Effector memory CD4-positive, alpha-beta T cell (primary cell): ENCODE measurements around the gene PIK3CB.
"Not testable (repeated sequence)": the region's sequence is repeated elsewhere in the genome, so short reads cannot be mapped to it uniquely, and the experiment has no call there.

Experiments
- DNase-seq, 3 donors: peaks; one replicate each; pipeline ENCODE4 v3.0.0-alpha.2; 2020
- H3K27ac ChIP-seq: 2 replicates; pipeline ENCODE4 v1.7.0; 2013; ENCODE audit warnings: mild to moderate bottlenecking, low read length, moderate library complexity; ENCODE audit not compliant: insufficient read depth, poor library complexity, severe bottlenecking
- H3K27me3 ChIP-seq: replicated peaks from 2 replicates; pipeline ENCODE4 v1.7.0; 2013; ENCODE audit warnings: mild to moderate bottlenecking, low read length; ENCODE audit not compliant: insufficient read depth, control insufficient read depth, poor library complexity, severe bottlenecking
- H3K36me3 ChIP-seq: 2 replicates; pipeline ENCODE4 v1.7.0; 2013; ENCODE audit warnings: mild to moderate bottlenecking, low read length, moderate library complexity; ENCODE audit not compliant: control insufficient read depth, insufficient read depth
- H3K4me1 ChIP-seq: 2 replicates; pipeline ENCODE4 v1.7.0; 2013; ENCODE audit warnings: low read length, mild to moderate bottlenecking; ENCODE audit not compliant: control insufficient read depth, insufficient read depth, poor library complexity, severe bottlenecking
- H3K4me3 ChIP-seq: 2 replicates; pipeline ENCODE4 v1.7.0; 2013; ENCODE audit warnings: low read length, low read depth, mild to moderate bottlenecking; ENCODE audit not compliant: insufficient read depth, poor library complexity, severe bottlenecking
- H3K9me3 ChIP-seq: 2 replicates; pipeline ENCODE4 v1.7.0; 2013; ENCODE audit warnings: mild to moderate bottlenecking, low read length, moderate library complexity; ENCODE audit not compliant: control insufficient read depth

PIK3CB gene

GRCh38 chr3:138688871-138689299, 145.8 kb downstream of the PIK3CB start:
- H3K4me3 ChIP-seq, result no peak overlapping the region
- DNase-seq, result no peak
- no peak overlapping the region for H3K27ac ChIP-seq
- H3K9me3 ChIP-seq, result no peaks in the 10 kb centered on the region
- H3K4me1 ChIP-seq, result no peaks in the 10 kb centered on the region
- no peaks in the 10 kb centered on the region for H3K27me3 ChIP-seq
- H3K36me3 ChIP-seq, result peaks cover 4% of the 10 kb centered on the region

GRCh38 chr3:138687236-138687635, 147.5 kb downstream of the PIK3CB start:
- no peak overlapping the region for H3K27ac ChIP-seq

GRCh38 chr3:138686771-138687221, 147.9 kb downstream of the PIK3CB start:
- peaks cover 12% of the 10 kb centered on the region for H3K36me3 ChIP-seq
- no peaks in the 10 kb centered on the region for H3K4me1 ChIP-seq
- H3K4me3 ChIP-seq, result no peak overlapping the region
- H3K9me3 ChIP-seq, result no peaks in the 10 kb centered on the region
- no peak for DNase-seq
- no peaks in the 10 kb centered on the region for H3K27me3 ChIP-seq
- H3K27ac ChIP-seq, result no peak overlapping the region

More at GRCh38 chr3:138687236-138687635, 147.5 kb downstream of the PIK3CB start:
- Histone ChIP-seq H3K4me1 (no peaks in the 10 kb centered on the region), H3K27me3 (no peaks in the 10 kb centered on the region), H3K9me3 (no peaks in the 10 kb centered on the region), H3K36me3 (peaks cover 8% of the 10 kb centered on the region), H3K4me3 (no peak overlapping the region)
- no peak for DNase-seq

GRCh38 chr3:138684396-138684795, 150.3 kb downstream of the PIK3CB start:
- H3K27me3 ChIP-seq, result no peaks in the 10 kb centered on the region
- H3K4me3 ChIP-seq, result no peak overlapping the region
- no peaks in the 10 kb centered on the region for H3K4me1 ChIP-seq
- DNase-seq, result no peak
- peaks cover 18% of the 10 kb centered on the region for H3K36me3 ChIP-seq
- H3K9me3 ChIP-seq, result no peaks in the 10 kb centered on the region
- no peak overlapping the region for H3K27ac ChIP-seq

GRCh38 chr3:138682648-138683047, 152.1 kb downstream of the PIK3CB start:
- Histone ChIP-seq H3K27me3 (no peaks in the 10 kb centered on the region), H3K4me3 (no peak overlapping the region), H3K4me1 (no peaks in the 10 kb centered on the region), H3K36me3 (peaks cover 18% of the 10 kb centered on the region), H3K9me3 (no peaks in the 10 kb centered on the region), H3K27ac (no peak overlapping the region)
- no peak for DNase-seq

- Histone ChIP-seq H3K9me3 (no peaks in the 10 kb centered on the region), H3K27ac (no peak overlapping the region), H3K36me3 (peaks cover 24% of the 10 kb centered on the region), H3K27me3 (no peaks in the 10 kb centered on the region), H3K4me3 (no peak overlapping the region), H3K4me1 (no peaks in the 10 kb centered on the region)
- DNase-seq, result no peak
These were observed 153.1 kb downstream of the PIK3CB start for GRCh38 chr3:138681463-138682220.

- not testable (repeated sequence) for H3K9me3 ChIP-seq, H3K4me1 ChIP-seq, DNase-seq, H3K27me3 ChIP-seq, H3K4me3 ChIP-seq, H3K27ac ChIP-seq
- peaks cover 31% of the 10 kb centered on the region for H3K36me3 ChIP-seq
These were observed 153.8 kb downstream of the PIK3CB start for GRCh38 chr3:138680974-138681373.

GRCh38 chr3:138678874-138679392, 155.8 kb downstream of the PIK3CB start:
- no peaks in the 10 kb centered on the region for H3K27me3 ChIP-seq
- H3K27ac ChIP-seq, result no peak overlapping the region
- no peaks in the 10 kb centered on the region for H3K9me3 ChIP-seq
- H3K4me1 ChIP-seq, result no peaks in the 10 kb centered on the region
- H3K4me3 ChIP-seq, result no peak overlapping the region
- H3K36me3 ChIP-seq, result peaks cover 41% of the 10 kb centered on the region
- DNase-seq, result no peak

GRCh38 chr3:138678086-138678485, 156.6 kb downstream of the PIK3CB start:
- peaks cover 38% of the 10 kb centered on the region for H3K36me3 ChIP-seq
- H3K4me3 ChIP-seq, result no peak overlapping the region
- H3K4me1 ChIP-seq, result no peaks in the 10 kb centered on the region
- no peak for DNase-seq
- H3K27ac ChIP-seq, result no peak overlapping the region
- H3K27me3 ChIP-seq, result no peaks in the 10 kb centered on the region
- no peaks in the 10 kb centered on the region for H3K9me3 ChIP-seq

GRCh38 chr3:138675393-138675792, 159.3 kb downstream of the PIK3CB start:
- DNase-seq, result no peak
- no peak overlapping the region for H3K4me3 ChIP-seq
- H3K9me3 ChIP-seq, result no peaks in the 10 kb centered on the region
- H3K36me3 ChIP-seq, result peaks cover 23% of the 10 kb centered on the region
- no peaks in the 10 kb centered on the region for H3K27me3 ChIP-seq
- H3K27ac ChIP-seq, result no peak overlapping the region
- H3K4me1 ChIP-seq, result no peaks in the 10 kb centered on the region
